ENCODE measurements around the gene KIAA0930. TPM values are rescaled to one million over a fixed set of nuclear protein-coding genes. Genes with fewer than 3 reads are reported as not detected.

The KIAA0930 gene
- total RNA-seq, 6 experiments from 2014 or later, result 24.5 to 57.9 (median 40.8) TPM

DNA sequence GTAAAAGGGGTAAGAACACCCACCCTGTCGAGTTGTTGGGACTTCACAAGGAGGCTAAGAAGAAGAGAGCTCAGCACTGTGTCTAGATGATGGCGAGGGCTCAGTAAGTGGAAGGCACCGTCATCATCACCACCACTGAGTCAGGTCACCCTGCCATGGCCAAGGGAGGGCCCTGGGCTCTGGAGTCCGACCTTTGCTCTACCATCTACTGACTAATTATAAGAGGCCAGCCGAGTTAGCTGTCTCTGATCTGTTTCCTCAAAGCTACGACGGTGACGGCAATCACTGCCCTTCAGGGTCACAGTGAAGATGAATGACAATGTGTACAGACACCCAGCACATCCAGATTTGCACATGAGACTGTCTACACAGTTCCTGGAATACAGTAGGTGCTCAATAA is 29.3 kb downstream of the KIAA0930 start:
- Histone ChIP-seq H3K27me3 (no peaks in the 10 kb centered on the region), H3K9me3 (no peaks in the 10 kb centered on the region), H3K4me3 (no peak overlapping the region), H3K4me1 (no peaks in the 10 kb centered on the region), H3K27ac (no peak overlapping the region), H3K36me3 (peaks cover 0 to 5% (median 0%) of the 10 kb centered on the region in 4 donors)
- 79% methylated on average over 7 of the region's 8 CpGs for WGBS (ENCODE audit: insufficient coverage, low coverage, low lambda C conversion rate, missing lambda C conversion rate)
- intact Hi-C loops (cut with DNase I), result no loop called here
- no peak for TF ChIP-seq POLR2A (IDR thresholded peaks at IDR 0.05)
- TF ChIP-seq, protein P1, sequence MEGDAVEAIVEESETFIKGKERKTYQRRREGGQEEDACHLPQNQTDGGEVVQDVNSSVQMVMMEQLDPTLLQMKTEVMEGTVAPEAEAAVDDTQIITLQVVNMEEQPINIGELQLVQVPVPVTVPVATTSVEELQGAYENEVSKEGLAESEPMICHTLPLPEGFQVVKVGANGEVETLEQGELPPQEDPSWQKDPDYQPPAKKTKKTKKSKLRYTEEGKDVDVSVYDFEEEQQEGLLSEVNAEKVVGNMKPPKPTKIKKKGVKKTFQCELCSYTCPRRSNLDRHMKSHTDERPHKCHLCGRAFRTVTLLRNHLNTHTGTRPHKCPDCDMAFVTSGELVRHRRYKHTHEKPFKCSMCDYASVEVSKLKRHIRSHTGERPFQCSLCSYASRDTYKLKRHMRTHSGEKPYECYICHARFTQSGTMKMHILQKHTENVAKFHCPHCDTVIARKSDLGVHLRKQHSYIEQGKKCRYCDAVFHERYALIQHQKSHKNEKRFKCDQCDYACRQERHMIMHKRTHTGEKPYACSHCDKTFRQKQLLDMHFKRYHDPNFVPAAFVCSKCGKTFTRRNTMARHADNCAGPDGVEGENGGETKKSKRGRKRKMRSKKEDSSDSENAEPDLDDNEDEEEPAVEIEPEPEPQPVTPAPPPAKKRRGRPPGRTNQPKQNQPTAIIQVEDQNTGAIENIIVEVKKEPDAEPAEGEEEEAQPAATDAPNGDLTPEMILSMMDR (IDR thresholded peaks at IDR 0.05), result no peak
- DNase-seq (peak in 1 of 3 donors; percentile 4), ATAC-seq (no peak)

DNA sequence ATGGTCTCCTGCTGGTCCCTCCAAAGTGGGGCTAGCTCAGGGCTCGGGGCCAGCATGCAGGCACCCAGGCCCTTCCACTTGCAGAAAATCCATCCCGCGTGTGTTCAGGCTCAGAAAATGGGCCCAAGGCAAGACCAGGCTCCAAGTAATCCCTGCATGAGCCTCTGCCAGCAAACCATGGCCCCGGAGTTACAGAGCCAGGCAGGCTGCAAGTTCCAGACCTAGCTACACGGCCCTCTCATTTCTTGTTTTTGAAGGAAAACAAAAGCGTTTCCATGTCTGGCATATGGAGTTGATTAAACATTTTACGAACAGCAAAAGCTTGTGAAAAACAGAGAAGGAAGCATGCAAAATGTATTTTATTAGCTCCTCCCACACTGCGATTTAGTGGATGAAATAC is 29.7 kb downstream of the KIAA0930 start:
- WGBS (ENCODE audit: insufficient coverage, low coverage, low lambda C conversion rate, missing lambda C conversion rate), result 92% methylated on average over 6 of the region's 8 CpGs
- intact Hi-C loops (cut with DNase I), result no loop called here

GRCh38 chr22:45210577-45210976 is 30.1 kb downstream of the KIAA0930 start:
- intact Hi-C loops (cut with DNase I), result no loop called here
- Histone ChIP-seq H3K27ac (no peak overlapping the region), H3K27me3 (no peaks in the 10 kb centered on the region), H3K9me3 (no peaks in the 10 kb centered on the region), H3K4me3 (no peak overlapping the region), H3K36me3 (peaks cover 0 to 5% (median 0%) of the 10 kb centered on the region in 4 donors), H3K4me1 (no peaks in the 10 kb centered on the region)
- TF ChIP-seq, protein P1 (IDR thresholded peaks at IDR 0.05), result no peak
- no peak for TF ChIP-seq POLR2A (IDR thresholded peaks at IDR 0.05)
- WGBS (ENCODE audit: insufficient coverage, low coverage, low lambda C conversion rate, missing lambda C conversion rate), result no CpG with 5 or more reads among the region's 11 CpGs
- peak in 1 of 3 donors; percentile 18 for DNase-seq
- no peak for ATAC-seq

More for the DNA sequence above, 29.7 kb downstream of the KIAA0930 start:
- Histone ChIP-seq H3K27me3 (no peaks in the 10 kb centered on the region), H3K4me3 (no peak overlapping the region), H3K27ac (no peak overlapping the region), H3K4me1 (no peaks in the 10 kb centered on the region), H3K9me3 (no peaks in the 10 kb centered on the region), H3K36me3 (peaks cover 0 to 5% (median 0%) of the 10 kb centered on the region in 4 donors)
- TF ChIP-seq, protein P1 (IDR thresholded peaks at IDR 0.05), result no peak
- TF ChIP-seq POLR2A (IDR thresholded peaks at IDR 0.05), result no peak
- ATAC-seq (no peak), DNase-seq (no peak)

DNA sequence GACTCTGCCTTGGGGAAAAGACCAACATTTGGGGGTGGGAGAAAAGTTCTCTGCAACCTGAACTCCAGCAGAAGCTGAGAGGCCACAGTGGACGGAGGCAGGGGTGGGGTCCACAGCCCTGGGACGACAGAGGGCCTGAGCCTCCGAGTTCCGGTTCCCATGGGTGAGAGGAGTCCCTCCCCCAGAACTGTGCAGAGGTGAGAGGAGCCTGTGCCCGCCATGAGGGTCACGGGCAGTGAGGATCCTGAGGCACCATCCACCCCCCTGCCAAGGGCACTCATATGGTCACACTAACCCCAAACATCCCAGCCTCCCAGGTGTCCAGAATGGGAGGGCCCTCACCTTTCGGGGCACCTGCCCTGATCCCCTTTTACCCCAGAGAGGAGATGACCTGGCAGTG is 30.5 kb downstream of the KIAA0930 start:
- intact Hi-C loops (cut with DNase I), result no loop called here
- Histone ChIP-seq H3K4me3 (no peak overlapping the region), H3K36me3 (peaks cover 0 to 5% (median 0%) of the 10 kb centered on the region in 4 donors), H3K9me3 (no peaks in the 10 kb centered on the region), H3K4me1 (no peaks in the 10 kb centered on the region), H3K27ac (no peak overlapping the region), H3K27me3 (no peaks in the 10 kb centered on the region)
- no CpG with 5 or more reads among the region's 7 CpGs for WGBS (ENCODE audit: insufficient coverage, low coverage, low lambda C conversion rate, missing lambda C conversion rate)
- ATAC-seq, result no peak
- TF ChIP-seq, protein P1 (IDR thresholded peaks at IDR 0.05), result no peak
- peak in 1 of 3 donors; percentile 12 for DNase-seq

Measured in right lobe of liver (tissue), 6 donors.